LNCaP clone FGC (cell line): Measurements from ENCODE around the gene TMPO.

ENCODE experiments used
- DNase-seq: peaks from one replicate; pipeline ENCODE4 v3.0.0-alpha.2; 2011; ENCODE audit warnings: low read depth
- H3K4me3 ChIP-seq: 2 replicates; pipeline ENCODE4 v1.5.1; 2011; ENCODE audit warnings: mild to moderate bottlenecking, low read depth, low read length, control low read depth
- CTCF ChIP-seq: IDR thresholded peaks from 2 replicates; pipeline ENCODE4 v1.5.1; 2012; ENCODE audit warnings: mild to moderate bottlenecking; ENCODE audit not compliant: control insufficient read depth, insufficient read depth; ENCODE audit errors: extremely low read depth

The TMPO gene

DNA sequence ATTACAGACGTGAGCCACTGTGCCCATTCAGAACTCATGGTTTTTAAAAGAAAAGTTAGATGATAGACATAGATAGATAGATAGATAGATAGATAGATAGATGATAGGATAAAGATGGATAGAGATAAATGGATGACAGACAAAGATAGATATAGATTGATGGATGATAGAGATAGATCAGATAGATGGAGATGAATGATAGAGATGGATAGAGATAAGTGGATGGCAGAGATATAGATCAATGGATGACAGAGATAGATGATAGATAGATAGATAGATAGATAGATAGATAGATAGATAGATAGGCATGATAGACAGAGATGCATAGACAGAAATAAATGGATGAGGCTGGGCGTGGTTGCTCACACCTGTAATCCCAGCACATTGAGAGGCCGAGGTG lies 64.4 kb downstream of the TMPO start:
- no peak overlapping the region for H3K4me3 ChIP-seq
- DNase-seq: no peak
- TF ChIP-seq CTCF: no peak

DNA sequence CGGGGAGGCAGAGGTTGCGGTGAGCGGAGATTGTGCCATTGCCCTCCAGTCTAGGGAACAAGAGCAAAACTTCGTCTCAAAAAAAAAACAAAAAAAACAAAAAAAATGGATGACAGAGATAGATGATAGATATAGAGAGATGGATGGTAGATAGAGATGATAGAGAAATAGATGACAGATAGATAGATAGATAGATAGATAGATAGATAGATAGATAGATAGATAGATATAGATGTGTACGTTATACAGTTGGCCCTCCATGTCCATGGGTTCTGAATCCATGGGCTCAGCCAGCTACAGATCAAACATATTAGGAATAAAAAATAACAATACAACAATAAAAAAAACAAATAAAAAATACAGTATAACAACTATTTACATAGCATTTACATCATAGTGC lies 65.3 kb downstream of the TMPO start:
- H3K4me3 ChIP-seq: no peak overlapping the region
- no peak for TF ChIP-seq CTCF
- no peak for DNase-seq

- no peak for DNase-seq
- H3K4me3 ChIP-seq: no peak overlapping the region
- TF ChIP-seq CTCF: no peak
Measured at GRCh38 chr12:98581101-98581500, 65.7 kb downstream of the TMPO start.

GRCh38 chr12:98582093-98582492 lies 66.7 kb downstream of the TMPO start:
- no peak overlapping the region for H3K4me3 ChIP-seq
- no peak for TF ChIP-seq CTCF
- DNase-seq: no peak

- H3K4me3 ChIP-seq: no peak overlapping the region
- TF ChIP-seq CTCF: no peak
- no peak for DNase-seq
Measured at GRCh38 chr12:98587084-98587483, 71.7 kb downstream of the TMPO start.

DNA sequence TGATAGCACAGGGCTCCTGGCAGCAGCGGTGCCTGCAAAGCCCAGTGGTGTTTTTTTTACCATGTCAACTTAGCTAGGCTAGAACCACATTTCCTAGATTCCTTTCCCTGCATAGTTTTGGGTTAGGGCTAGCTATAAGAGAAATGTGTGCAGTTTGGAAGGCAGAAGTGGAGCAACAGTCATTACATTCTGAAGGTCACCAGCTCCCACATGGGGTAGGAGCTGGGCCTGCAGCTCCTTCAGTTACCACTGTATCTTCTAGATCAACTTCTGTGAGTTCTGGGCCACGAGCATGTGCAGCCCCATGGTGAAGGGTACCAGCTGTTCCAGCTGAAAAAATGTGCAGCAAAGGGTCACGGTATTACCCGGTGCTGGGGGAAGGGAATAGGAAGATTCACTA lies 75.8 kb downstream of the TMPO start:
- no peak for DNase-seq

GRCh38 chr12:98592825-98593322 lies 77.5 kb downstream of the TMPO start:
- TF ChIP-seq CTCF: no peak
- no peak for DNase-seq
- H3K4me3 ChIP-seq: peak overlapping the region; percentile 97

More for the DNA sequence above, 75.8 kb downstream of the TMPO start:
- no peak overlapping the region for H3K4me3 ChIP-seq
- TF ChIP-seq CTCF: no peak
